A375 (cell line): ENCODE data around the gene TBX22. TPM values are rescaled to one million over a fixed set of nuclear protein-coding genes. Genes with fewer than 3 reads are reported as not detected.

Experiments used
- total RNA-seq: library from RNA; depleted of rRNA; stranded (reverse); fragments of >200 nt; shearing (Covaris generic); gene quantifications from 2 replicates; pipeline ENCODE4 v1.2.3, GENCODE V29; 2014; rRNA removed

Gene TBX22
- not detected in 2 replicates for total RNA-seq

GRCh38 chrX:80014141-80014940, at the start of gene TBX22:
TSS of gene TBX22 (plus strand) at chrX:80014753. CDS start at chrX:80022270, 7,517 bp downstream.

